K562 (cell line): Measurements from ENCODE around the gene BCR. TPM values are rescaled to one million over a fixed set of nuclear protein-coding genes. Genes with fewer than 3 reads are reported as not detected.

ENCODE experiments used
- ATAC-seq: fragments of 200-7000 bp; cut with Tn5 transposase; 3 replicates; pipeline ENCODE4 v1.9.1; 2020; ENCODE audit warnings: moderate library complexity
- BruUV-seq: library from RNA; stranded (reverse); fragments of 400-500 nt; replicated peaks from 2 replicates; lab custom pipeline; 2021; lab: Mats Ljungman, UMichigan
- CTCF ChIA-PET: fragments of 300-600 bp; formaldehyde crosslinking; extraction: SDS; loops from one replicate; lab custom pipeline; 2021; ENCODE audit warnings: low intra/inter-chr PET ratio; lab: Yijun Ruan, JAX
- POLR2A ChIA-PET: fragments of 300-600, 350-650 bp; sonication (Branson Sonifier 250); formaldehyde crosslinking; extraction: SDS; loops from one replicate; lab custom pipeline; 2021; ENCODE audit warnings: antibody characterized with exemption, inconsistent platforms; lab: Yijun Ruan, JAX
- DNase-seq, 4 experiments: peaks; one replicate each; pipeline versions ENCODE4 v3.0.0 to v3.0.0-alpha.2; 2011 to 2018; ENCODE audit warnings: low spot score in 3 of 4, mixed read lengths in 3 of 4; ENCODE audit errors: extremely low read depth in 1 of 4
- FAIRE-seq: peaks from 2 replicates; lab custom pipeline; 2011; peaks lifted over from hg19 to GRCh38; lab: Jason Lieb, UNC
- H2AFZ ChIP-seq: 2 replicates; pipeline ENCODE4 v1.6.0; 2011; ENCODE audit warnings: low read depth, low read length, control low read depth, inconsistent platforms
- H3K27ac ChIP-seq: fragments of 200-600 bp; 3 replicates; pipeline ENCODE4 v1.8.0; 2011; ENCODE audit warnings: low read depth, mild to moderate bottlenecking, control low read depth, inconsistent platforms, low read length, moderate library complexity, mixed read lengths; ENCODE audit errors: extremely low read depth
- H3K27me3 ChIP-seq, 2 experiments: fragments of 300-600 bp in 1 of 2; 2 replicates in 1 of 2; 3 replicates in 1 of 2; pipeline versions ENCODE4 v1.6.0 to v1.8.0; 2011; ENCODE audit warnings: inconsistent platforms in 2 of 2, low read length in 2 of 2, mild to moderate bottlenecking in 1 of 2, mixed read lengths in 1 of 2, moderate library complexity in 1 of 2; ENCODE audit not compliant: control insufficient read depth in 2 of 2, insufficient read depth in 2 of 2
- H3K36me3 ChIP-seq: fragments of 300-600 bp; 3 replicates; pipeline ENCODE4 v1.8.0; 2011; ENCODE audit warnings: mild to moderate bottlenecking, low read length, inconsistent platforms; ENCODE audit not compliant: control insufficient read depth, insufficient read depth
- H3K4me1 ChIP-seq, 2 experiments: fragments of 200-600 bp in 1 of 2; replicated peaks in 1 of 2; 2 replicates in 1 of 2; 3 replicates in 1 of 2; pipeline versions ENCODE4 v1.5.1 to v1.8.0; 2011; ENCODE audit warnings: inconsistent platforms in 2 of 2, low read length in 2 of 2, mild to moderate bottlenecking in 1 of 2, mixed read lengths in 1 of 2, moderate library complexity in 1 of 2; ENCODE audit not compliant: control insufficient read depth in 2 of 2, insufficient read depth in 2 of 2
- H3K4me2 ChIP-seq: 2 replicates; pipeline ENCODE4 v1.6.1; 2011; ENCODE audit warnings: low read length, control low read depth, inconsistent platforms, mixed read lengths; ENCODE audit not compliant: insufficient read depth
- H3K4me3 ChIP-seq: fragments of 200-600 bp; sonication (generic), shearing (Covaris generic); 2 replicates; pipeline ENCODE4 v1.5.1; 2016; ENCODE audit warnings: control low read depth, inconsistent platforms
- H3K79me2 ChIP-seq: fragments of 200-600 bp; 3 replicates; pipeline ENCODE4 v1.8.0; 2011; ENCODE audit warnings: low read length, inconsistent platforms; ENCODE audit not compliant: control insufficient read depth, insufficient read depth
- H3K9ac ChIP-seq, 2 experiments: 2 replicates each; pipeline versions ENCODE4 v1.6.0 to v1.6.1; 2011; ENCODE audit warnings: low read depth in 2 of 2, low read length in 2 of 2, control low read depth in 1 of 2, inconsistent platforms in 1 of 2, mild to moderate bottlenecking in 1 of 2, mixed read lengths in 1 of 2; ENCODE audit not compliant: insufficient read depth in 1 of 2
- H3K9me1 ChIP-seq: one replicate; pipeline ENCODE4 v1.6.0; 2011; ENCODE audit warnings: inconsistent platforms, mild to moderate bottlenecking, low read length, moderate library complexity; ENCODE audit not compliant: control insufficient read depth, insufficient read depth
- H3K9me3 ChIP-seq: replicated peaks from 2 replicates; pipeline ENCODE4 v1.5.1; 2011; ENCODE audit warnings: low read depth, low read length, inconsistent platforms; ENCODE audit not compliant: control insufficient read depth, insufficient read depth
- H4K20me1 ChIP-seq: replicated peaks from 2 replicates; pipeline ENCODE4 v1.6.1; 2011; ENCODE audit warnings: low read length, inconsistent platforms, mixed read lengths; ENCODE audit not compliant: control insufficient read depth, insufficient read depth
- PATZ1 ChIP-seq: fragments of 250-450 bp; sonication (Bioruptor Pico); IDR thresholded peaks from 2 replicates; pipeline ENCODE4 v1.5.0; 2020; ENCODE audit warnings: mild to moderate bottlenecking, borderline replicate concordance
- POU5F1 ChIP-seq: fragments of 150-350 bp; IDR thresholded peaks from 2 replicates; pipeline ENCODE4 v1.6.1; 2014; ENCODE audit warnings: borderline replicate concordance, low read length, low read depth, mild to moderate bottlenecking; ENCODE audit not compliant: partially characterized antibody
- RAD21 ChIP-seq, 2 experiments: fragments of 250-450 bp in 1 of 2; fragments of 450-650 bp in 1 of 2; sonication (Bioruptor Pico) in 1 of 2; formaldehyde crosslinking in 1 of 2; IDR thresholded peaks in 1 of 2; conservative IDR thresholded peaks in 1 of 2; 2 replicates each; pipeline versions ENCODE4 v1.4.0 to v1.8.0; 2020 to 2022; ENCODE audit warnings: mild to moderate bottlenecking in 2 of 2, moderate library complexity in 1 of 2
- STAT6 ChIP-seq: sonication (generic); formaldehyde crosslinking; IDR thresholded peaks from 2 replicates; pipeline ENCODE4 v1.8.1; 2023; ENCODE audit warnings: mild to moderate bottlenecking, missing genetic modification reagents
- WGBS: fragments of 100-300 bp; shearing (Covaris generic); methylation state at CpG from one replicate; pipeline ENCODE4 v1.1.6; 2016; ENCODE audit warnings: low coverage, mixed read lengths; ENCODE audit not compliant: insufficient coverage; ENCODE audit errors: missing lambda C conversion rate; 5-methylcytosine and 5-hydroxymethylcytosine counted together
- in situ Hi-C: fragments of 300-500 bp; cut with MboI; formaldehyde crosslinking; loops from 4 replicates; pipeline ENCODE4 v1.15.0; 2018; ENCODE audit warnings: inconsistent platforms, mixed read lengths
- intact Hi-C: fragments of 100-400 bp; cut with micrococcal nuclease; formaldehyde crosslinking; loops from 2 replicates; pipeline ENCODE4 v1.14.2; 2022
- polyA plus RNA-seq, 8 experiments: library from polyadenylated mRNA; depleted of rRNA in 4 of 8; stranded (reverse) in 5 of 8; unstranded in 3 of 8; fragments of >200 nt; fragmentation: Nextera tagmentation in 2 of 8; fragmentation: Illumina TruSeq in 1 of 8; extraction: Ambion mirVana in 2 of 8; extraction: Trizol in 1 of 8; gene quantifications; 2 replicates each; pipeline versions ENCODE4 v1.2.1 to v1.2.3, GENCODE V29; 2011 to 2014; ENCODE audit warnings: inconsistent platforms in 1 of 8, missing spikeins in 1 of 8
- total RNA-seq, 7 experiments: library from RNA; depleted of rRNA in 6 of 7; stranded (reverse); fragments of >200 nt in 6 of 7; fragmentation: Illumina TruSeq in 2 of 7; extraction: Trizol in 2 of 7; gene quantifications; 2 replicates each; pipeline versions ENCODE4 v1.2.1 to v1.2.3, GENCODE V29; 2011 to 2021; ENCODE audit warnings: low replicate concordance in 1 of 7

BCR gene
- total and polyA plus RNA-seq, 9 of the 15 experiments (the other 6 are each of a cell fraction or from before 2014, with no cell fraction given), result 0.41 to 150 (median 45.6) TPM

- intact Hi-C loops, result no loop called here
These were observed 92.5 kb downstream of the BCR start for GRCh38 chr22:23272834-23273233.

More at GRCh38 chr22:23272834-23273233, 92.5 kb downstream of the BCR start:
- Histone ChIP-seq H3K79me2 (no peaks in the 10 kb centered on the region), H3K9ac (peak overlapping the region in 1 of 2 experiments; percentile 12; a peak in 2 of 4 replicates), H3K27ac (no peak overlapping the region), H3K4me2 (no peak overlapping the region), H3K27me3 (no peaks in the 10 kb centered on the region), H3K9me1 (peaks cover 41% of the 10 kb centered on the region), H4K20me1 (peaks cover 82% of the 10 kb centered on the region), H2AFZ (no peak overlapping the region), H3K4me3 (no peak overlapping the region), H3K36me3 (peaks cover 94% of the 10 kb centered on the region), H3K4me1 (peaks cover 4 to 33% of the 10 kb centered on the region in 2 experiments; a peak in 4 of 5 replicates), H3K9me3 (no peaks in the 10 kb centered on the region)
- no peak for TF ChIP-seq PATZ1 (CRISPR knock-in tag)
- 0 out of 2 replicates have a peak, but pooled peaks have one; percentile 29 for TF ChIP-seq STAT6 (CRISPR knock-in tag)
- peak in 1 of 2 experiments; percentile 16; a peak in 1 of 4 replicates for TF ChIP-seq RAD21 (CRISPR knock-in tag; conservative IDR thresholded peaks at IDR 0.05 in 1 of 2, IDR thresholded peaks at IDR 0.05 in 1 of 2)
- peak; percentile 12 for TF ChIP-seq POU5F1
- in situ Hi-C loops, result no loop called here
- no peak; the same call in 2 of the 3 replicates for ATAC-seq
- DNase-seq, result peak in 3 of 4 experiments; percentile 20 to 62 (median 51)
- POLR2A ChIA-PET, result interaction anchor here (0.6 to 14.2 kb wide), 14 partner anchors 7 to 315 kb away, joined by 3 to 237 read pairs (median 4); partner anchors contain the start of gene BCR
- CTCF ChIA-PET, result interaction anchor here (3.4 kb wide), 1 partner anchor 95 kb away, joined by 25 read pairs; no protein-coding TSS in a partner anchor
- 90% methylated on average over 11 of the region's 11 CpGs for WGBS
- FAIRE-seq, result no peak
- no TSS peak for BruUV-seq
